AG04450 (cell line): Measurements from ENCODE around the gene IL1RAPL2. TPM values are rescaled to one million over a fixed set of nuclear protein-coding genes. Genes with fewer than 3 reads are reported as not detected.

ENCODE experiments used
- CTCF ChIA-PET: fragments of 300-600, 350-600 bp; formaldehyde crosslinking; extraction: SDS; loops from one replicate; lab custom pipeline; 2022; ENCODE audit warnings: antibody characterized with exemption, inconsistent platforms; lab: Charles Lee
- POLR2A ChIA-PET: fragments of 350-600 bp; formaldehyde crosslinking; extraction: SDS; loops from one replicate; lab custom pipeline; 2021; ENCODE audit warnings: antibody characterized with exemption, inconsistent platforms; lab: Yijun Ruan, JAX
- DNase-seq: peaks from one replicate; pipeline ENCODE4 v3.0.0-alpha.2; 2011; ENCODE audit warnings: low read depth, low spot score
- H3K27ac ChIP-seq: one replicate; pipeline ENCODE4 v1.5.1; 2012; ENCODE audit warnings: low read depth, low read length, control low read depth
- H3K27me3 ChIP-seq: one replicate; pipeline ENCODE4 v1.6.0; 2012; ENCODE audit warnings: low read length; ENCODE audit not compliant: control insufficient read depth, insufficient read depth
- H3K4me3 ChIP-seq: 2 replicates; pipeline ENCODE4 v1.5.1; 2011; ENCODE audit warnings: mild to moderate bottlenecking, low read depth, low read length, control low read depth
- H3K9me3 ChIP-seq: 2 replicates; pipeline ENCODE4 v1.5.1; 2012; ENCODE audit warnings: low read length; ENCODE audit not compliant: control insufficient read depth, insufficient read depth
- CTCF ChIP-seq: IDR thresholded peaks from 2 replicates; pipeline ENCODE4 v1.5.1; 2011; ENCODE audit warnings: low read depth, low read length, control low read depth, inconsistent platforms
- polyA plus RNA-seq: library from polyadenylated mRNA; depleted of rRNA; stranded (reverse); fragments of >200 nt; gene quantifications from 2 replicates; pipeline ENCODE4 v1.2.3, GENCODE V29; 2011

IL1RAPL2 gene
- polyA plus RNA-seq, 1 experiment, result 0.71 TPM

DNA sequence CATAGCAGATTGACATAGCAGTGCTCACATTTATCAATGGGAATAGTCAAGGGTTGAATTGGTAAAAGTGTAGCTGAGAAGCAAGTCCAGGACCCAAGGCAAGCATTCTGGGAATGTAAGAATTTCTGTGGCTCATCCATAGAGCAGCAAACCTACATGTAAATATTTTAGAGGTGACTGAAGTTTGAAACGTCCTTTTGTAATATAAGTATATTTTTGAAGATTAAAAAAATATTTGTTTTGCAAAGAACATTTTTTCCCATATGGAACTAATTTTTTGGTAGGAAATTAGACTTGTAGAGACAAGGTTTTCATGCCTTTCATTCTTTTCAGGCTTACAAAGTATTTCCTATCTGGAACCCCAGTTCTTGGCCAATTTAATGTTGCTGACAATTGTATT is 550.5 kb downstream of the IL1RAPL2 start:
- H3K27me3 ChIP-seq, result no peaks in the 10 kb centered on the region
- CTCF ChIA-PET, result no interaction called here
- POLR2A ChIA-PET, result no interaction called here
- no peak for TF ChIP-seq CTCF
- no peak for DNase-seq
- H3K9me3 ChIP-seq, result peaks cover 7% of the 10 kb centered on the region; the same call in 1 of the 2 replicates
- H3K4me3 ChIP-seq, result no peak overlapping the region
- no peak overlapping the region for H3K27ac ChIP-seq

- ChIA-PET CTCF (no interaction called here), POLR2A (no interaction called here)
- peaks cover 7% of the 10 kb centered on the region; the same call in 1 of the 2 replicates for H3K9me3 ChIP-seq
- DNase-seq, result no peak
- no peaks in the 10 kb centered on the region for H3K27me3 ChIP-seq
- H3K4me3 ChIP-seq, result no peak overlapping the region
- H3K27ac ChIP-seq, result no peak overlapping the region
- TF ChIP-seq CTCF, result no peak
Observed at GRCh38 chrX:105117621-105118020, 551.6 kb downstream of the IL1RAPL2 start.

DNA sequence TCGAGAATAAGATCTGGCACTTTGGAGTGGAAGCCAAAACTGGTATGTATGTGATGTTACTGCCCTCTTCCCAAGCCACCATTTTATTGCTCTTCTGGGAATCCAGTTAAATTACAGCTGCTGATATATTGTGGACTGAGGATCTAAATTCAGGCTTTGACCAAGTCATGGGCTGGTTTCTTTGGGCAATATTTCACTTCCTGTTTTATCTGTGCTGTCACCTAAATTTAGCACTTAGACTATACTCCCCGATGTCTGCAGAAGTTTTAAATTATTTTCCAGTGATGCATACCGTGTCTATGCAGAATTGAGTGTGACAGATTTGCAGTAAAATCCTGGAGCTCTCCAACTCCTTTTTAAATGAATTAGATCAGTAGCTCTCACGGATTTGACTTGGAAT is 554.5 kb downstream of the IL1RAPL2 start:
- DNase-seq, result no peak

DNA sequence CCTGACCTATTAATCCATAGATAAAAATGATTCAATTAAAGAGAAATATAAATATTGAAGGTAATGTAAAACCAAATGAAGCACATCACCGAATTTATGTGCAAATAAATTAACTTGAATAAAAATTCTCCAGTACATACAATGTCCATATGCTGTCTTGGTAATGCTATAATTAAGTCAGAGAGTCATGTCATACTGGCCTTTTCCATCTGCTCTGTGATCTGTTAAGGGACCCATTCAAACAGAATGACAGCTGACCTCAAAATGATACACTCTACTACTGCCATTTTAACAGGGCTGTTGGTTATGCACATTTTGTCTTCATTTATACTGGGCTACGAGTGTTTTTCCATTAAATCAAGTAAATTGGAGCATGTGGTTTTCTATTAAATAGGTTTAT is 555.2 kb downstream of the IL1RAPL2 start:
- Histone ChIP-seq H3K4me3 (no peak overlapping the region), H3K27me3 (no peaks in the 10 kb centered on the region), H3K9me3 (no peaks in the 10 kb centered on the region), H3K27ac (no peak overlapping the region)
- no peak for DNase-seq
- POLR2A ChIA-PET, result no interaction called here
- no peak for TF ChIP-seq CTCF
- CTCF ChIA-PET, result no interaction called here

More for the DNA sequence above, 554.5 kb downstream of the IL1RAPL2 start:
- POLR2A ChIA-PET, result no interaction called here
- Histone ChIP-seq H3K27me3 (no peaks in the 10 kb centered on the region), H3K27ac (no peak overlapping the region), H3K9me3 (peaks cover 7% of the 10 kb centered on the region; the same call in 1 of the 2 replicates), H3K4me3 (no peak overlapping the region)
- CTCF ChIA-PET, result no interaction called here
- TF ChIP-seq CTCF, result no peak

DNA sequence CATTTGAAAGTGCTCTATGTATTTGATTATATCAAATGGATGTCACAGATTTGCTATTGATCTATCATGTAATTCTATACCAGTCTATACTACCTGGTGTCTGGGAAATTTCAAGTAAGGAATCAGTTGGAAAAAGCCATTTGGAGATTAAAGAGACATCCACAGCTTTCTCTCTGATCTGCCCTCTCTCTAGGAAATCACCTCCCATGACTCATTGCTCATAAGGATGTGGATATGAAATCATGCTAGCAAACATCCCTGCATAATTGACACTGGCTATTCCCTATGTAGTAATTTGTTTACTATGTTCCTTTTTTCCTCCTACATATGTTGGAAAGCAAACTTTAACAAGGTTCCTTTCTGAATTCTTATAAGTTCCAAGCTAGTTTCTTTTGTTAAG is 560.2 kb downstream of the IL1RAPL2 start:
- TF ChIP-seq CTCF, result no peak
- no peak overlapping the region for H3K27ac ChIP-seq
- H3K9me3 ChIP-seq, result no peaks in the 10 kb centered on the region
- ChIA-PET CTCF (no interaction called here), POLR2A (no interaction called here)
- no peaks in the 10 kb centered on the region for H3K27me3 ChIP-seq
- DNase-seq, result no peak
- H3K4me3 ChIP-seq, result no peak overlapping the region
